Sigmoid colon (tissue), 7 donors: ENCODE data around the gene CYTH1. TPM values are rescaled to one million over a fixed set of nuclear protein-coding genes. Genes with fewer than 3 reads are reported as not detected.

Source experiments
- DNase-seq: peaks from one replicate; pipeline ENCODE4 v3.0.0-alpha.2; 2019
- H3K27ac ChIP-seq, 4 donors: fragments of 200-600 bp; sonication (generic); one replicate each; pipeline ENCODE4 v1.5.1; 2016 to 2019; ENCODE audit warnings: mild to moderate bottlenecking in 1 of 4
- H3K27me3 ChIP-seq, 3 donors: fragments of 200-600 bp; sonication (generic); one replicate each; pipeline ENCODE4 v1.5.1; 2019; ENCODE audit warnings: mild to moderate bottlenecking in 1 of 3
- H3K36me3 ChIP-seq, 4 donors: fragments of 200-600 bp; sonication (generic); one replicate each; pipeline ENCODE4 v1.5.1; 2016 to 2019
- H3K4me1 ChIP-seq, 4 donors: fragments of 200-600 bp; sonication (generic); one replicate each; pipeline ENCODE4 v1.5.1; 2017 to 2019
- H3K4me3 ChIP-seq, 4 donors: fragments of 200-600 bp; sonication (generic); one replicate each; pipeline ENCODE4 v1.5.1; 2017 to 2019; ENCODE audit warnings: mild to moderate bottlenecking in 2 of 4, moderate library complexity in 1 of 4
- H3K9me3 ChIP-seq, 4 donors: fragments of 200-600 bp in 3 of 4; sonication (generic) in 3 of 4; one replicate each; pipeline versions ENCODE4 v1.5.1 to v1.6.1; 2013 to 2019
- EP300 ChIP-seq, 4 donors: sonication (generic); formaldehyde crosslinking; IDR thresholded peaks; one replicate each; pipeline ENCODE4 v1.6.1; 2017; ENCODE audit warnings: antibody characterized with exemption in 4 of 4
- POLR2A ChIP-seq, 2 donors: fragments of 450-650 bp; IDR thresholded peaks; one replicate each; pipeline ENCODE4 v1.6.1; 2016; ENCODE audit warnings: antibody characterized with exemption in 2 of 2, mild to moderate bottlenecking in 2 of 2, moderate library complexity in 2 of 2
- POLR2AphosphoS5 ChIP-seq, 4 donors: sonication (generic); formaldehyde crosslinking; IDR thresholded peaks; one replicate each; pipeline ENCODE4 v1.6.1; 2017; ENCODE audit warnings: antibody characterized with exemption in 4 of 4
- WGBS, 2 donors: extraction: QIAGEN DNeasy Blood & Tissue Kit; methylation state at CpG; one replicate each; pipeline ENCODE4 v1.1.7; 2013; 5-methylcytosine and 5-hydroxymethylcytosine counted together
- intact Hi-C: fragments of 100-400 bp; cut with DNase I; formaldehyde crosslinking; loops from one replicate; pipeline ENCODE4 v1.15.1; 2023
- polyA plus RNA-seq, 3 donors: library from polyadenylated mRNA; stranded (reverse); fragments of 200-250 nt; gene quantifications; one replicate each; pipeline ENCODE4 v1.2.3, GENCODE V29; 2013
- total RNA-seq, 4 donors: library from RNA; depleted of rRNA; stranded (reverse); fragments of >200 nt; gene quantifications; one replicate each; pipeline ENCODE4 v1.1.0, GENCODE V29; 2016
- TF ChIP-seq, protein P1 (sequence below), 4 experiments: fragments of 450-650 bp in 3 of 4; fragments of 200-600 bp in 1 of 4; IDR thresholded peaks; one replicate each; pipeline ENCODE4 v1.5.1; 2016 to 2019; ENCODE audit warnings: antibody characterized with exemption in 4 of 4, mild to moderate bottlenecking in 3 of 4, moderate library complexity in 2 of 4
- donor health status: healthy with polysubstance abuse.
- donor health status: Bipolar disorder and iron deficiency.
- donor health status: healthy.

The CYTH1 gene
- total and polyA plus RNA-seq, 7 donors = 26.7 to 83.8 (median 38.5) TPM

DNA sequence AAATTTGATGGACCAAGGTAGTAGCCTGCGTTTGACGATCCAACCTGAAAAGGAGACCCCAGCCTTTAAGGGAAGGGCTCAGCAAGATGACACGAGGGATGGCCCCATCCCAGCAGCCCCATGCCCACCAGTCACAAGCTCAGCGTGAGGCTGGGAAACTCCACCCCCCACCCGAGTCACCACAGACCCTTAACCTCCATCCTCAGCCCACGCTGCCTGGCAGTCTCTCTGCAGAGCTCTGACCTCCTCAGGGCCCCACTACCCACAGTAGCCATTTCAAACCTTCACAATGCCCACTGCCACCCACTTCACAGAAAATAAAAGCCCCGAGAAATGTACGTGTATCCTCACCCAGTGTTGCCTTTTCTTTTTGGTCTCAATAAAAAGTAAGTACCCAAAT, 39.9 kb upstream of the CYTH1 start:
- Histone ChIP-seq H3K27me3 (no peaks in the 10 kb centered on the region), H3K36me3 (peaks cover 50 to 99% (median 67%) of the 10 kb centered on the region in 4 donors), H3K27ac (peak overlapping the region in 1 of 4 donors; percentile 17), H3K4me1 (no peaks in the 10 kb centered on the region), H3K4me3 (no peak overlapping the region), H3K9me3 (no peaks in the 10 kb centered on the region)
- TF ChIP-seq POLR2A (IDR thresholded peaks at IDR 0.05) (no peak), EP300 (IDR thresholded peaks at IDR 0.05) (no peak), POLR2AphosphoS5 (IDR thresholded peaks at IDR 0.05) (no peak)
- TF ChIP-seq, protein P1, sequence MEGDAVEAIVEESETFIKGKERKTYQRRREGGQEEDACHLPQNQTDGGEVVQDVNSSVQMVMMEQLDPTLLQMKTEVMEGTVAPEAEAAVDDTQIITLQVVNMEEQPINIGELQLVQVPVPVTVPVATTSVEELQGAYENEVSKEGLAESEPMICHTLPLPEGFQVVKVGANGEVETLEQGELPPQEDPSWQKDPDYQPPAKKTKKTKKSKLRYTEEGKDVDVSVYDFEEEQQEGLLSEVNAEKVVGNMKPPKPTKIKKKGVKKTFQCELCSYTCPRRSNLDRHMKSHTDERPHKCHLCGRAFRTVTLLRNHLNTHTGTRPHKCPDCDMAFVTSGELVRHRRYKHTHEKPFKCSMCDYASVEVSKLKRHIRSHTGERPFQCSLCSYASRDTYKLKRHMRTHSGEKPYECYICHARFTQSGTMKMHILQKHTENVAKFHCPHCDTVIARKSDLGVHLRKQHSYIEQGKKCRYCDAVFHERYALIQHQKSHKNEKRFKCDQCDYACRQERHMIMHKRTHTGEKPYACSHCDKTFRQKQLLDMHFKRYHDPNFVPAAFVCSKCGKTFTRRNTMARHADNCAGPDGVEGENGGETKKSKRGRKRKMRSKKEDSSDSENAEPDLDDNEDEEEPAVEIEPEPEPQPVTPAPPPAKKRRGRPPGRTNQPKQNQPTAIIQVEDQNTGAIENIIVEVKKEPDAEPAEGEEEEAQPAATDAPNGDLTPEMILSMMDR (IDR thresholded peaks at IDR 0.05) = no peak
- intact Hi-C loops = no loop called here
- 93 to 97% methylated on average over 8 of the region's 8 CpGs for whole genome bisulfite sequencing, 2 donors
- DNase-seq = no peak

DNA sequence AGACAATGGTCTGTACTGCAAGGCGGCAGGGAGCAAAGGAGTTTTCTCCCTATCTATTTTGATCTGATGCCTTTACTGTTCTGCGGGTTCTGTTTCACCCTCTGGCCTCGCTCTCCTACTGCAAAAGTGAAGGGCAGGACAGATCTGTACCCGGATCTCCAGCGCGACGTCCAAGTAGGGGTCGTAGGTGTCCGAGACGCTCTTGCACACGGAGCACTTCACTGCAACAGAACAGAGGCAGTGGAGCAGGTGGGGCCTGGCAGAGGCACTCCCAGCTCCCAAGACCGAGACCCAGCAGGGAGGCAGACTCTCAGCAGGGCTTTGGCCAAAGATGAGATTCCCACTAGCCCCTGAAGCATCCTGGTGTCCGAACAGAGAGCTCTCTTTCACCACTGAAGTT, 38.8 kb upstream of the CYTH1 start:
- TF ChIP-seq EP300 (IDR thresholded peaks at IDR 0.05) (no peak), POLR2A (IDR thresholded peaks at IDR 0.05) (no peak), POLR2AphosphoS5 (IDR thresholded peaks at IDR 0.05) (no peak)
- TF ChIP-seq, protein P1 (IDR thresholded peaks at IDR 0.05) = no peak
- H3K4me1 ChIP-seq = no peaks in the 10 kb centered on the region
- no peaks in the 10 kb centered on the region for H3K9me3 ChIP-seq
- H3K4me3 ChIP-seq = no peak overlapping the region
- H3K36me3 ChIP-seq = peaks cover 43 to 99% (median 69%) of the 10 kb centered on the region in 4 donors
- DNase-seq = no peak
- 93 to 96% methylated on average over 13 of the region's 13 CpGs for WGBS, 2 donors
- intact Hi-C loops = no loop called here
- peak overlapping the region in 1 of 4 donors; percentile 31 for H3K27ac ChIP-seq
- H3K27me3 ChIP-seq = no peaks in the 10 kb centered on the region

DNA sequence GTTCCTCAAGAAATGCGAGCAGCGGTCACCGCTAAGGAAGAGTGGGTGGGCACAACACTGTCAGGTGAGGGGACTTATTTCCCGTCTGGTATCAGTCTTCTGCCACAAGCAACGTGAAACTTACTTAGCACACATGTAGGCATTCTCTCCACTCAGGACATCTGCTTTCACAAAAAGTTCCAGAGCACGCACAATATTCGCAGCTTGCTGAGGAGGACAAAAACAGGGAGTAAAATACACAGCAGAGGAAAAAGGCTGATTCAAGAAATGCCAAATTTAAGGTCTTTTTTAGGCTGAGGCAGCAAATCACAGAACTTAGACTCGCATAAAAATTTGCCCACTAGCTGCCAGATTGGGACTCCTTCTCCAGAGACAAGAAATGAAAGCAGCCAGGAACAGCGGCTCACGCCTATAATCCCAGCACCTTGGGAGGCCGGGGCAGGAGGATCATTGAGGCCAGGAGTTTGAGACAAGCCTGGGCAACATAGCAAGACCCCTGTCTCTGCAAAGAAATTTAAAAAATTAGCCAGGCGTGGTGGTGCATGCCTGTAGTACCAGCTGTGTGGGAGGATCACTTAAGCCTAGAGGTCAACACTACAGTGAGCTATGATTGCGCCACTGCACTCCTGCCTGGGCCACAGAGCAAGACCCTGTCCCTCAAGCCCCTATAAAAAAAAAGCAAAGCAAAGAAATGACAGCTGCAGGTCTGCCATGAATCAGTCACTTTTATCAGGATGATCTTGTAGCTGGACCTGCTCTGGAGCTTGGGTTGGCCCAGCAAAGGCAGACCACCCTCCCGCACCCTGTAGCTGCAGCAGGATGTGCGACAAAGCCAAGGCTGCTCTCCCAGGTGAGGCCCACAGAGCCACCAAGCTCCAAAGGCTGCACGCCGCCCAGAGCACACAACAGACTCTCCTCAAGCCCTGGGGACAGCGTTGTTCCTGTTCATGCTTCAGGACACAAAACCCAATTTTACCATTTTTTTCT, 38.0 kb upstream of the CYTH1 start:
- Histone ChIP-seq H3K4me1 (no peaks in the 10 kb centered on the region), H3K27me3 (no peaks in the 10 kb centered on the region), H3K36me3 (peaks cover 39 to 99% (median 69%) of the 10 kb centered on the region in 4 donors), H3K27ac (peak overlapping the region in 2 of 4 donors; percentile 1 to 53), H3K4me3 (no peak overlapping the region), H3K9me3 (no peaks in the 10 kb centered on the region)
- TF ChIP-seq POLR2A (IDR thresholded peaks at IDR 0.05) (no peak), EP300 (IDR thresholded peaks at IDR 0.05) (peak in 1 of 4 donors; percentile 11)
- TF ChIP-seq, protein P1 (IDR thresholded peaks at IDR 0.05) = no peak
- no peak for DNase-seq
- 88 to 96% methylated on average over 18 of the region's 18 CpGs for WGBS, 2 donors
- intact Hi-C loops = no loop called here

DNA sequence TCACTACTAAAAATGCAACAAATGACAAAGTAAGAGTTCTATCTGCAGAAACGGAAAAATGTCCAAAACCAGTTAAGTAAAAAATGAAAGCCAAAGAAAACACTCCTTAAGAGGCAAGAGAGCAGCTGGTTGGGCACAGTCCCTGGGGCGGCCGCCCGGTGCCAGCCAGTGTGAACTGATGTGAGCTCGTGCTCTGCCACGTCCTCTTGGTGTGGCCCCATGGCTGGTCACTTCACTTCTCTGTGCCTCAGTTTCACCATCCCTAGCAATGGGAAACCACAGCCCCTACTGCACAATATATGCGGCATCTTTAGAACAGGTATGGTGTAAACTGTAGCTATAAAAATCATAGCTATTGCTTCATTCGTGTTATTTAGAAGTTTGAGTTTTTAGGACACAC, 37.3 kb upstream of the CYTH1 start:
- intact Hi-C loops = no loop called here
- WGBS, 2 donors = 80 to 86% methylated on average over 8 of the region's 8 CpGs
- H3K4me3 ChIP-seq = no peak overlapping the region
- peaks cover 39 to 99% (median 68%) of the 10 kb centered on the region in 4 donors for H3K36me3 ChIP-seq
- no peaks in the 10 kb centered on the region for H3K4me1 ChIP-seq
- H3K27me3 ChIP-seq = no peaks in the 10 kb centered on the region
- no peak for DNase-seq
- H3K27ac ChIP-seq = peak overlapping the region in 3 of 4 donors; percentile 1 to 53 (median 51)
- TF ChIP-seq POLR2A (IDR thresholded peaks at IDR 0.05) (no peak), POLR2AphosphoS5 (IDR thresholded peaks at IDR 0.05) (no peak), EP300 (IDR thresholded peaks at IDR 0.05) (no peak)
- TF ChIP-seq, protein P1 (IDR thresholded peaks at IDR 0.05) = no peak
- no peaks in the 10 kb centered on the region for H3K9me3 ChIP-seq
